Activated CD4-positive, alpha-beta T cell treated with anti-CD3 and anti-CD28 coated beads, Interleukin-2, Interleukin-4, amounts not matched to agents 100 ng/mL and 50 ng/mL, durations not matched to agents 16 hours and 8 hours (primary cell): ENCODE data around the gene SYT17.
"Not testable (repeated sequence)": the region's sequence is repeated elsewhere in the genome, so short reads cannot be mapped to it uniquely, and the experiment has no call there.

Source experiments
- DNase-seq: peaks from one replicate; pipeline ENCODE4 v3.0.0-alpha.2; 2020; ENCODE audit warnings: low spot score

SYT17 gene

DNA sequence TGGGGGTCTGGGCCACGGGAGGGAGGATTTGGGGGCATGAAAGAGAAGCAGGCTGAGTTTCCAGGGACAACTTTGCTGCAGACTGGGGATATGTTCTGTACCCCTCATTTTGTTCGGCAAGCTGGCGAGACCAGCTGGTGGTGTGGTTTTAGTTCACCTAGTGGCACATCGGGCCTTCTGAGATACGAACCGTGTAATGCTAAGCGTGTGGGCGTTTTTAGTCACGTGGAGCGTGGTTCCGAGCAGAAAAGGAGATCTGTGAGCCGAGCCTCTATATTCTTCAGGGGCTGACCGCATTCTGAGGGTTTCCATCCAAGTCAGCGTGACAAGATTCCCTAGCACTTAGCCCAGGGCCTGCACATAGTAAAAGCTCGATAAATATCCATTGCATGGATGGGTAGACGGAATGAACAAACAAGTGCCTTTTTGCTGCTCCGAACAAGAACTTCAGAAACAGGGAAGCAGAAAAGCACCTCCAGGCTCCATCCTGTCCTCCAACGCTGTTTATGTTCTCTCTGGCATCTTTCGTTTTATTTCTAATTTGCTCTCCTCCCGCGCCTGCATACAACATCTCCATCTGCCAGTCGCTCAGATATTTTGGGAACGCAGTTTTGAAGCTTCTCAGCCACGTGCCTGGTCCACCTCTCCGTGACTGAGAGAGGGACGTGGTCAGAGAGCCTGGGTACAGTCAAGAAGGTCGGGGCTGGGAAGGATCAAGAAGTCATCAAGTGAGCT is 5.8 kb downstream of the SYT17 start:
- DNase-seq, result no peak

DNA sequence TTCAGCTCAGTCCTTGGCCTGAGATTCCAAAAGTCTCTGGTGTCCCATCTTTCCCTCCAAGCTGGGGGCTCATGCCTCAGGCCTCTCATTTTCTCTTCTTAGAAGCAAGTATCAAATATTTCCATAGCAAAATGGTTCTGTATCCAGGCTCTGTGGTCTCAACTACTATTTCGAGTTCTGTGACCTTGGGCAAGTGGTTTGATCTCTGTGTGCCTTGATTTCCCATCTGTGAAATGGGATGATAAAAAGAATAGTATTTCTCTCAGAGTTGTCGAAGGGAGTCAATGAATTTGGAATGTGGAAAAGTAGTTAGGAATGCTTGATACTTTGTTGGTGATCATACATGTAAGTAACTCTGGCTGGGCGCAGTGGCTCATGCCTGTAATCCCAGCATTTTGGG is 6.4 kb downstream of the SYT17 start:
- DNase-seq, result no peak

- no peak for DNase-seq
Observed at GRCh38 chr16:19175492-19176262, 7.6 kb downstream of the SYT17 start.

DNA sequence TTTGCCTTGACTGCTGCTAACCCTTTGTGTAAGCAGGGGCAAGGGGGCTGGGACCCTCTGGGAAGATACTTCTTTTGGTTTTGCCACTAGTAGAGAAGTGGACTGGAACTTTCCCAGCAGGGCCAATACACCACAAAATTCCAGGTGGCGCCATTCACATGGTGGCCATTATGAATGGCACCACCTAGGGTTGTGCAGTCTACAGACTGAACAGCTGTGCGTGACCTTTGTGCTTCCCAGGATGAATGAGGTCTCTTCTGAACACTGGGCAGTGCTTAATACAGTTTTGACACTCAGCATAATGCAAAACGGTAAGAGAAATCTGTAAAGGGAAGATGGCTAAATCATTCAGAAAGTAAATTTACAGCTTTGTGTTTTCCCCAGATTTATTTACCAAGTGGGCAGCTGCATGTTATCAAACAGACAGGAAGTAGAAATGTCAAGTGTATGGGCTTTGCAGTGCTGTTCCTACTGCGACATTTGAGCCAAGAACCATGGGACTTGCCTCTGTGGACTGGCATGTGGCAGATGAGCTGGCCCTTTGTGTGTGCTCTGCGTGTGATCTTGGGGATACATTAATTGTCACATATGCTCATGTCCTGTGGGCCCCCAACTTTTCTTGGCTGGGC is 9.2 kb downstream of the SYT17 start:
- DNase-seq, result no peak

GRCh38 chr16:19179546-19180490 is 11.8 kb downstream of the SYT17 start:
- peak; percentile 63 for DNase-seq

DNA sequence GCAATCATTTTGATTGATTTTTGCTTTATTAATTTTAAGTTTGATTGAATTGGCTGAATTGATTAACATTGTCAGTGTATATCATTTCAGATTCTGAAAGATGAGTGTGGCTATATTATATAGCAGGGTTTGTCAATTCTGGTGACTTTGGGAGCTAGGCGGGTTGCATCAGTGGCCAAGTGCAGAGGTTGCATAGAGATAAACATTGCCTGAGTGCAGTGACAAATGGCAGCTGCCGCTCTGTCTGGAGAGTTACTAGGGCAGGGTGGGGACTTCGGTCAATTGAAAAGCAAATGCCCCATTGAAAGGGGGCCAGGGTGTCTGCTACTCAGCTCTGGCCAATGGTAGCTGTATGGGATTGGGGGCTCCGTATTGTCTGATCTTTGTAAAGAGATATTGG is 12.7 kb downstream of the SYT17 start:
- no peak for DNase-seq

- no peak for DNase-seq
Observed at GRCh38 chr16:19182481-19182880, 14.4 kb downstream of the SYT17 start.

GRCh38 chr16:19183187-19183586 is 15.1 kb downstream of the SYT17 start:
- DNase-seq, result no peak

- no peak for DNase-seq
Observed at GRCh38 chr16:19184823-19185509, 16.9 kb downstream of the SYT17 start.

- no peak for DNase-seq
Observed at GRCh38 chr16:19185510-19185851, 17.4 kb downstream of the SYT17 start.

- no peak for DNase-seq
Observed at GRCh38 chr16:19186408-19186807, 18.4 kb downstream of the SYT17 start.

- DNase-seq, result not testable (repeated sequence)
Observed at GRCh38 chr16:19187961-19188360, 19.9 kb downstream of the SYT17 start.

GRCh38 chr16:19188406-19188805 is 20.4 kb downstream of the SYT17 start:
- DNase-seq, result no peak

DNA sequence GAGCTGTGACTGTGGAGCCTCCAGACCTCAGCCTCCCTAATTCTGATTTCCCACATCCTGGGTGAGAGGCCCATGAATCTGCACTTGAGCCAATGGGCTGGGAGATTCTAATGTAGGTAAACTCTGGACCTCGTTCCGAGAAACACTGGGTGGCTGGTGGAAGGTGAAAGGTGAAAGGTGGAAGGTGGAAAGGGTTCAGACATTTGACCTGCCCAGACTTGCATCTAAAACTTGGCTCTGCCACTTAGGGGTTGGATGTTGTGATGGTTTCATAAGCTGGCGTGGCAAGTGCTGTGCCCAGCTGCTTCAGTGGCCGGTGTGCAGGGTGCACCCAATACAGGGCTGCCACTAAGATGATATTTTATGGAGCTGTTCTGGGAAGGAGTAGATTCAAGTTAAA is 24.8 kb downstream of the SYT17 start:
- no peak for DNase-seq

DNA sequence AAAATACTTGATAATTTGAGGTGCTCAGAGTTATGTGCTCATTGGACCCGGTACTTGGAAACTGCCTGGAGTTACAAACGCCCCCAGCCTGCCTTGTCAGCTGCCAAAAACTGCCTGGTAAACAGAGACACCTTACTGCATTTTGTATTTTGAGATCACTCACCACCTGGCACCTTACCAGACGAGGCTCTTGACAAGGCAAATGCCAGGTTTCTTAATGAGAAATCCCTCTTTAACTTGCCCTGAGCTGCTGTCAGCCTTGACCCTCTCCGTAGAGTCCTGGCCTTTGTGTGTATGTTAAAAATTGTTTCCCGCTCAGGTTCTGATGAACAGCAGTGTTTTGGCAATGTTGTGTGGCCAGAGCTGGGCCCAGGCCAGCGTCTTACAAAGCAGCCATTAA is 28.8 kb downstream of the SYT17 start:
- DNase-seq, result no peak

GRCh38 chr16:19203374-19203966 is 35.4 kb downstream of the SYT17 start:
- no peak for DNase-seq

- no peak for DNase-seq
Observed at GRCh38 chr16:19210280-19210924, 42.4 kb downstream of the SYT17 start.

DNA sequence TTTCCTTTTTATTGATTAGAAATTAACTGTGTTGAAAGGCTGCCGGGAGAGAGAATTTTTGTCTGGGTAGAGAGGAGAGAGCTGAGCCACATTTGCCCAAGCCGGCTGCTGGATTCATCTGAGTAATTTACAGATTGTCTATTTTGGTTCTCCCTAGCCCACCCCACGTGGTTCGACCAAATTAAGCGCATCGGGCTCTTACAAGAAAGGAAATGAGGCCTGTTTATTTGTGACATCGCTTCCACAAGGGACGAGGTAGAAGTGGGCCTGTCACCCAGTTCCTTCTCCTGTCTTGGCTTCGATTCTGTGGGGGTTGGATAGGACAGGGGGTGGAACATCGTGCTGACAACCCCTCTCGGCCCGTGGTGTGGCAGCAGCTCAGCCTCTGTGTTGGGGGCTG is 42.9 kb downstream of the SYT17 start:
- DNase-seq, result no peak

DNA sequence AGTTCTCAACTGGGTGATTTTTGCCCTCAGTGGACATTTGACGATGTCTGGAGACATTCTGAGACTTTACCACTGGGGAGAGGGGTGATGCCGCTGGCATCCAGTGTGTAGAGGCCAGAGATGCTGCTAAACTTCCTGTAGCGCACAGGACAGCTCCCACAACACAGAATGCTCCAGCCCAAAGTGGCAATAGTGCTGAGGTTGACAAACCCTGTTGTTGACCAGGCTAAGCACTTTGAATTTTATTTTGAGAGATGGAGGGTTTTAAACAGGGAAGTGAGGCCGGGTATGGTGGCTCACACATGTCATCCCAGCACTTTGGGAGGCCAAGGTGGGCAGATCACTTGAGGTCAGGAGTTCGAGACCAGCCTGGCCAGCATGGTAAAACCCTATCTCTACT is 44.0 kb downstream of the SYT17 start:
- no peak for DNase-seq

- DNase-seq, result peak; percentile 4
Observed at GRCh38 chr16:19213885-19214284, 45.8 kb downstream of the SYT17 start.

GRCh38 chr16:19215705-19216104 is 47.7 kb downstream of the SYT17 start:
- no peak for DNase-seq
